Calu3 (cell line): ENCODE data around the gene CHMP4B. TPM values are rescaled to one million over a fixed set of nuclear protein-coding genes. Genes with fewer than 3 reads are reported as not detected.

Source experiments
- BruUV-seq: library from RNA; stranded (reverse); fragments of 400-500 nt; replicated peaks from 2 replicates; lab custom pipeline; 2021; lab: Mats Ljungman, UMichigan
- CTCF ChIA-PET: fragments of 300-600 bp; sonication (Branson Sonifier 250); formaldehyde crosslinking; loops from one replicate; lab custom pipeline; 2022; ENCODE audit warnings: antibody characterized with exemption; lab: Charles Lee
- DNase-seq: peaks from one replicate; pipeline ENCODE4 v3.0.0; 2022
- H3K27ac Mint-ChIP-seq: one replicate; pipeline ENCODE4 v1.8.0; 2022; ENCODE audit warnings: mixed read lengths; ENCODE audit not compliant: unreplicated experiment
- H3K27me3 Mint-ChIP-seq: one replicate; pipeline ENCODE4 v1.8.0; 2022; ENCODE audit warnings: mixed read lengths; ENCODE audit not compliant: unreplicated experiment
- H3K36me3 Mint-ChIP-seq: one replicate; pipeline ENCODE4 v1.8.0; 2022; ENCODE audit warnings: mild to moderate bottlenecking, moderate library complexity, mixed read lengths; ENCODE audit not compliant: insufficient read depth, unreplicated experiment
- H3K4me1 Mint-ChIP-seq: one replicate; pipeline ENCODE4 v1.8.0; 2022; ENCODE audit warnings: mild to moderate bottlenecking, low read depth, mixed read lengths; ENCODE audit not compliant: unreplicated experiment
- H3K4me3 Mint-ChIP-seq: one replicate; pipeline ENCODE4 v1.8.0; 2022; ENCODE audit warnings: mild to moderate bottlenecking, low read depth, moderate library complexity, mixed read lengths; ENCODE audit not compliant: unreplicated experiment
- H3K9me3 Mint-ChIP-seq: one replicate; pipeline ENCODE4 v1.8.0; 2022; ENCODE audit warnings: low read depth, mixed read lengths; ENCODE audit not compliant: unreplicated experiment
- CTCF ChIP-seq: fragments of 200-600 bp; IDR thresholded peaks from one replicate; pipeline ENCODE4 v1.8.0; 2022; ENCODE audit warnings: antibody characterized with exemption; ENCODE audit not compliant: unreplicated experiment
- intact Hi-C: fragments of 100-400 bp; cut with micrococcal nuclease; formaldehyde crosslinking; loops from one replicate; pipeline ENCODE4 v1.10.0; 2022; ENCODE audit not compliant: unreplicated experiment
- total RNA-seq: library from RNA; stranded (reverse); gene quantifications from 2 replicates; pipeline ENCODE4 v1.2.3, GENCODE V29; 2022

The CHMP4B gene
- total RNA-seq, 1 experiment from 2014 or later, result 234 TPM

GRCh38 chr20:33826270-33826897 is 15.2 kb downstream of the CHMP4B start:
- Mint-ChIP-seq H3K27ac (peak overlapping the region; percentile 51), H3K27me3 (no peaks in the 10 kb centered on the region), H3K4me1 (peaks cover 67% of the 10 kb centered on the region), H3K4me3 (peak overlapping the region; percentile 15), H3K36me3 (peaks cover 26% of the 10 kb centered on the region), H3K9me3 (no peaks in the 10 kb centered on the region)
- DNase-seq, result peak; percentile 45
- CTCF ChIA-PET, result interaction anchor here (1.2 to 3.4 kb wide), 5 partner anchors 11 to 196 kb away, joined by 3 to 19 read pairs (median 5); no protein-coding TSS in a partner anchor
- intact Hi-C loops, result loop anchor here (1.0 kb wide), 1 partner anchor 12 kb away; no protein-coding TSS in a partner anchor
- BruUV-seq, result no TSS peak
- TF ChIP-seq CTCF, result no peak

- H3K27ac Mint-ChIP-seq, result no peak overlapping the region
- no TSS peak for BruUV-seq
These were observed 16.0 kb downstream of the CHMP4B start for GRCh38 chr20:33827109-33827508.

GRCh38 chr20:33827634-33828325 is 16.6 kb downstream of the CHMP4B start:
- BruUV-seq, result no TSS peak
- peaks cover 78% of the 10 kb centered on the region for H3K4me1 Mint-ChIP-seq
- no peak for TF ChIP-seq CTCF
- intact Hi-C loops, result no loop called here
- CTCF ChIA-PET, result interaction anchor here (0.8 kb wide), 1 partner anchor 10 kb away, joined by 3 read pairs; no protein-coding TSS in a partner anchor
- peaks cover 24% of the 10 kb centered on the region for H3K36me3 Mint-ChIP-seq
- no peaks in the 10 kb centered on the region for H3K9me3 Mint-ChIP-seq
- DNase-seq, result no peak
- H3K27ac Mint-ChIP-seq, result peak overlapping the region; percentile 20
- no peaks in the 10 kb centered on the region for H3K27me3 Mint-ChIP-seq
- H3K4me3 Mint-ChIP-seq, result no peak overlapping the region

More at GRCh38 chr20:33827109-33827508, 16.0 kb downstream of the CHMP4B start:
- intact Hi-C loops, result no loop called here
- DNase-seq, result no peak
- Mint-ChIP-seq H3K27me3 (no peaks in the 10 kb centered on the region), H3K9me3 (no peaks in the 10 kb centered on the region), H3K4me1 (peaks cover 74% of the 10 kb centered on the region), H3K36me3 (peaks cover 26% of the 10 kb centered on the region), H3K4me3 (no peak overlapping the region)
- TF ChIP-seq CTCF, result no peak
- CTCF ChIA-PET, result interaction anchor here (1.4 to 3.2 kb wide), 3 partner anchors 10 to 195 kb away, joined by 3 to 19 read pairs (median 5); no protein-coding TSS in a partner anchor

GRCh38 chr20:33828326-33828844 is 17.2 kb downstream of the CHMP4B start:
- peak overlapping the region; percentile 20 for H3K27ac Mint-ChIP-seq
- CTCF ChIA-PET, result interaction anchor here (0.8 kb wide), 1 partner anchor 11 kb away, joined by 3 read pairs; no protein-coding TSS in a partner anchor
- BruUV-seq, result no TSS peak
- peaks cover 84% of the 10 kb centered on the region for H3K4me1 Mint-ChIP-seq
- intact Hi-C loops, result no loop called here
- TF ChIP-seq CTCF, result no peak
- DNase-seq, result no peak
- H3K27me3 Mint-ChIP-seq, result no peaks in the 10 kb centered on the region
- no peaks in the 10 kb centered on the region for H3K9me3 Mint-ChIP-seq
- peaks cover 27% of the 10 kb centered on the region for H3K36me3 Mint-ChIP-seq
- no peak overlapping the region for H3K4me3 Mint-ChIP-seq
